ENCODE measurements around the gene GFOD2. TPM values are rescaled to one million over a fixed set of nuclear protein-coding genes. Genes with fewer than 3 reads are reported as not detected.

The GFOD2 gene
- polyA plus RNA-seq, 1 donor: 6.4 TPM

GRCh38 chr16:67653128-67653788, 65.9 kb downstream of the GFOD2 start:
- no peak for DNase-seq
- Histone ChIP-seq H3K27me3 (ENCODE audit: control insufficient read depth, insufficient read depth, low read length) (peaks cover 73% of the 10 kb centered on the region), H3K27ac (ENCODE audit: low read length) (no peak overlapping the region), H3K4me1 (ENCODE audit: control insufficient read depth, insufficient read depth, low read length) (peaks cover 16% of the 10 kb centered on the region), H3K9me3 (ENCODE audit: control insufficient read depth, low read depth, low read length) (peaks cover 8% of the 10 kb centered on the region), H3K36me3 (ENCODE audit: control insufficient read depth, insufficient read depth, low read length) (peaks cover 10% of the 10 kb centered on the region), H3K4me3 (ENCODE audit: low read length) (peak overlapping the region; percentile 30)
- no CpG with 5 or more reads among the region's 68 CpGs for WGBS (ENCODE audit: insufficient coverage, low lambda C conversion rate)

GRCh38 chr16:67652578-67653127, 66.5 kb downstream of the GFOD2 start:
- peaks cover 5% of the 10 kb centered on the region for H3K36me3 ChIP-seq (ENCODE audit: control insufficient read depth, insufficient read depth, low read length)
- peaks cover 79% of the 10 kb centered on the region for H3K27me3 ChIP-seq (ENCODE audit: control insufficient read depth, insufficient read depth, low read length)
- DNase-seq: no peak
- peaks cover 16% of the 10 kb centered on the region for H3K4me1 ChIP-seq (ENCODE audit: control insufficient read depth, insufficient read depth, low read length)
- no CpG with 5 or more reads among the region's 59 CpGs for WGBS (ENCODE audit: insufficient coverage, low lambda C conversion rate)
- no peak overlapping the region for H3K4me3 ChIP-seq (ENCODE audit: low read length)
- H3K9me3 ChIP-seq (ENCODE audit: control insufficient read depth, low read depth, low read length): peaks cover 8% of the 10 kb centered on the region
- no peak overlapping the region for H3K27ac ChIP-seq (ENCODE audit: low read length)

- Histone ChIP-seq H3K9me3 (ENCODE audit: control insufficient read depth, low read depth, low read length) (peaks cover 8% of the 10 kb centered on the region), H3K36me3 (ENCODE audit: control insufficient read depth, insufficient read depth, low read length) (no peaks in the 10 kb centered on the region), H3K27me3 (ENCODE audit: control insufficient read depth, insufficient read depth, low read length) (peaks cover 86% of the 10 kb centered on the region), H3K27ac (ENCODE audit: low read length) (no peak overlapping the region), H3K4me3 (ENCODE audit: low read length) (no peak overlapping the region), H3K4me1 (ENCODE audit: control insufficient read depth, insufficient read depth, low read length) (peaks cover 16% of the 10 kb centered on the region)
- DNase-seq: no peak
- WGBS (ENCODE audit: insufficient coverage, low lambda C conversion rate): no CpG with 5 or more reads among the region's 4 CpGs
Measured at GRCh38 chr16:67651847-67652246, 67.3 kb downstream of the GFOD2 start.

- Histone ChIP-seq H3K4me3 (ENCODE audit: low read length) (no peak overlapping the region), H3K36me3 (ENCODE audit: control insufficient read depth, insufficient read depth, low read length) (no peaks in the 10 kb centered on the region), H3K27ac (ENCODE audit: low read length) (no peak overlapping the region), H3K4me1 (ENCODE audit: control insufficient read depth, insufficient read depth, low read length) (peaks cover 16% of the 10 kb centered on the region), H3K9me3 (ENCODE audit: control insufficient read depth, low read depth, low read length) (peaks cover 8% of the 10 kb centered on the region), H3K27me3 (ENCODE audit: control insufficient read depth, insufficient read depth, low read length) (peaks cover 94% of the 10 kb centered on the region)
- DNase-seq: no peak
- WGBS (ENCODE audit: insufficient coverage, low lambda C conversion rate): 90% methylated on average over 2 of the region's 7 CpGs
Measured at GRCh38 chr16:67651039-67651438, 68.1 kb downstream of the GFOD2 start.

GRCh38 chr16:67650023-67650422, 69.1 kb downstream of the GFOD2 start:
- Histone ChIP-seq H3K4me1 (ENCODE audit: control insufficient read depth, insufficient read depth, low read length) (peaks cover 16% of the 10 kb centered on the region), H3K36me3 (ENCODE audit: control insufficient read depth, insufficient read depth, low read length) (no peaks in the 10 kb centered on the region), H3K4me3 (ENCODE audit: low read length) (no peak overlapping the region), H3K27me3 (ENCODE audit: control insufficient read depth, insufficient read depth, low read length) (peaks cover 95% of the 10 kb centered on the region), H3K9me3 (ENCODE audit: control insufficient read depth, low read depth, low read length) (peaks cover 8% of the 10 kb centered on the region), H3K27ac (ENCODE audit: low read length) (no peak overlapping the region)
- WGBS (ENCODE audit: insufficient coverage, low lambda C conversion rate): no CpG with 5 or more reads among the region's 8 CpGs
- no peak for DNase-seq

GRCh38 chr16:67649494-67649931, 69.6 kb downstream of the GFOD2 start:
- H3K36me3 ChIP-seq (ENCODE audit: control insufficient read depth, insufficient read depth, low read length): no peaks in the 10 kb centered on the region
- H3K4me1 ChIP-seq (ENCODE audit: control insufficient read depth, insufficient read depth, low read length): peaks cover 16% of the 10 kb centered on the region
- H3K9me3 ChIP-seq (ENCODE audit: control insufficient read depth, low read depth, low read length): peaks cover 9% of the 10 kb centered on the region
- H3K27me3 ChIP-seq (ENCODE audit: control insufficient read depth, insufficient read depth, low read length): peaks cover 94% of the 10 kb centered on the region
- WGBS (ENCODE audit: insufficient coverage, low lambda C conversion rate): no CpG with 5 or more reads among the region's 34 CpGs
- no peak overlapping the region for H3K4me3 ChIP-seq (ENCODE audit: low read length)
- H3K27ac ChIP-seq (ENCODE audit: low read length): no peak overlapping the region
- no peak for DNase-seq

GRCh38 chr16:67648764-67649407, 70.2 kb downstream of the GFOD2 start:
- H3K27me3 ChIP-seq (ENCODE audit: control insufficient read depth, insufficient read depth, low read length): peaks cover 94% of the 10 kb centered on the region
- no peak for DNase-seq
- peaks cover 10% of the 10 kb centered on the region for H3K9me3 ChIP-seq (ENCODE audit: control insufficient read depth, low read depth, low read length)
- no peaks in the 10 kb centered on the region for H3K36me3 ChIP-seq (ENCODE audit: control insufficient read depth, insufficient read depth, low read length)
- H3K4me3 ChIP-seq (ENCODE audit: low read length): no peak overlapping the region
- H3K4me1 ChIP-seq (ENCODE audit: control insufficient read depth, insufficient read depth, low read length): peaks cover 14% of the 10 kb centered on the region
- WGBS (ENCODE audit: insufficient coverage, low lambda C conversion rate): no CpG with 5 or more reads among the region's 35 CpGs
- H3K27ac ChIP-seq (ENCODE audit: low read length): no peak overlapping the region

- Histone ChIP-seq H3K36me3 (ENCODE audit: control insufficient read depth, insufficient read depth, low read length) (no peaks in the 10 kb centered on the region), H3K4me1 (ENCODE audit: control insufficient read depth, insufficient read depth, low read length) (peaks cover 10% of the 10 kb centered on the region), H3K9me3 (ENCODE audit: control insufficient read depth, low read depth, low read length) (peaks cover 10% of the 10 kb centered on the region), H3K27me3 (ENCODE audit: control insufficient read depth, insufficient read depth, low read length) (peaks cover 91% of the 10 kb centered on the region), H3K27ac (ENCODE audit: low read length) (no peak overlapping the region), H3K4me3 (ENCODE audit: low read length) (no peak overlapping the region)
- DNase-seq: no peak
- WGBS (ENCODE audit: insufficient coverage, low lambda C conversion rate): no CpG with 5 or more reads among the region's 65 CpGs
Measured at GRCh38 chr16:67648088-67648763, 70.9 kb downstream of the GFOD2 start.

- Histone ChIP-seq H3K27me3 (ENCODE audit: control insufficient read depth, insufficient read depth, low read length) (peaks cover 89% of the 10 kb centered on the region), H3K36me3 (ENCODE audit: control insufficient read depth, insufficient read depth, low read length) (no peaks in the 10 kb centered on the region), H3K27ac (ENCODE audit: low read length) (no peak overlapping the region), H3K4me3 (ENCODE audit: low read length) (no peak overlapping the region), H3K9me3 (ENCODE audit: control insufficient read depth, low read depth, low read length) (peaks cover 10% of the 10 kb centered on the region), H3K4me1 (ENCODE audit: control insufficient read depth, insufficient read depth, low read length) (peaks cover 8% of the 10 kb centered on the region)
- no CpG with 5 or more reads among the region's 13 CpGs for WGBS (ENCODE audit: insufficient coverage, low lambda C conversion rate)
- DNase-seq: no peak
Measured at GRCh38 chr16:67647681-67648080, 71.4 kb downstream of the GFOD2 start.

- peaks cover 10% of the 10 kb centered on the region for H3K9me3 ChIP-seq (ENCODE audit: control insufficient read depth, low read depth, low read length)
- H3K4me1 ChIP-seq (ENCODE audit: control insufficient read depth, insufficient read depth, low read length): peaks cover 8% of the 10 kb centered on the region
- H3K27ac ChIP-seq (ENCODE audit: low read length): no peak overlapping the region
- H3K36me3 ChIP-seq (ENCODE audit: control insufficient read depth, insufficient read depth, low read length): no peaks in the 10 kb centered on the region
- no CpG with 5 or more reads among the region's 15 CpGs for WGBS (ENCODE audit: insufficient coverage, low lambda C conversion rate)
- H3K4me3 ChIP-seq (ENCODE audit: low read length): no peak overlapping the region
- DNase-seq: no peak
- H3K27me3 ChIP-seq (ENCODE audit: control insufficient read depth, insufficient read depth, low read length): peaks cover 84% of the 10 kb centered on the region
Measured at GRCh38 chr16:67647111-67647651, 71.9 kb downstream of the GFOD2 start.
